GM12873 (cell line): Measurements from ENCODE around the gene AUTS2.

Experiments
- CTCF ChIP-seq: IDR thresholded peaks from 2 replicates; pipeline ENCODE4 v1.5.1; 2012; ENCODE audit warnings: low read depth, mild to moderate bottlenecking, moderate library complexity, low read length, control low read depth; ENCODE audit not compliant: insufficient read depth; ENCODE audit errors: missing control alignments

AUTS2 gene

GRCh38 chr7:70638158-70639107 lies 1040.2 kb downstream of the AUTS2 start:
- no peak for TF ChIP-seq CTCF

- no peak for TF ChIP-seq CTCF
These were observed 1042.1 kb downstream of the AUTS2 start for GRCh38 chr7:70640266-70640833.

GRCh38 chr7:70641882-70642281 lies 1043.6 kb downstream of the AUTS2 start:
- no peak for TF ChIP-seq CTCF

GRCh38 chr7:70645279-70645678 lies 1047.0 kb downstream of the AUTS2 start:
- TF ChIP-seq CTCF: no peak

- TF ChIP-seq CTCF: no peak
These were observed 1047.6 kb downstream of the AUTS2 start for GRCh38 chr7:70645876-70646351.

- TF ChIP-seq CTCF: no peak
These were observed 1048.4 kb downstream of the AUTS2 start for GRCh38 chr7:70646536-70647248.
